Endothelial cell (in vitro differentiated cells): ENCODE measurements around the gene CD163L1. TPM values are rescaled to one million over a fixed set of nuclear protein-coding genes. Genes with fewer than 3 reads are reported as not detected.
A peak's percentile ranks its signal among the peaks of the same experiment; 100 is the strongest.

ENCODE experiments used
- DNase-seq: peaks from one replicate; pipeline ENCODE4 v3.0.0; 2021; ENCODE audit warnings: low spot score
- H3K27ac Mint-ChIP-seq: one replicate; pipeline ENCODE4 v1.8.0; 2021; ENCODE audit warnings: mixed read lengths, inconsistent platforms; ENCODE audit not compliant: unreplicated experiment
- H3K27me3 Mint-ChIP-seq: one replicate; pipeline ENCODE4 v1.8.0; 2021; ENCODE audit warnings: mild to moderate bottlenecking, moderate library complexity, mixed read lengths, inconsistent platforms; ENCODE audit not compliant: unreplicated experiment
- H3K36me3 Mint-ChIP-seq: one replicate; pipeline ENCODE4 v1.8.0; 2021; ENCODE audit warnings: mild to moderate bottlenecking, low read depth, mixed read lengths, inconsistent platforms; ENCODE audit not compliant: unreplicated experiment
- H3K4me1 Mint-ChIP-seq: one replicate; pipeline ENCODE4 v1.8.0; 2021; ENCODE audit warnings: mild to moderate bottlenecking, mixed read lengths, inconsistent platforms; ENCODE audit not compliant: unreplicated experiment
- H3K4me3 Mint-ChIP-seq: one replicate; pipeline ENCODE4 v1.8.0; 2021; ENCODE audit warnings: mild to moderate bottlenecking, mixed read lengths, inconsistent platforms; ENCODE audit not compliant: unreplicated experiment
- H3K9me3 Mint-ChIP-seq: one replicate; pipeline ENCODE4 v1.8.0; 2021; ENCODE audit warnings: mixed read lengths, inconsistent platforms; ENCODE audit not compliant: unreplicated experiment
- CTCF ChIP-seq: fragments of 200-600 bp; sonication (generic); IDR thresholded peaks from one replicate; pipeline ENCODE4 v1.5.0; 2021; ENCODE audit warnings: antibody characterized with exemption; ENCODE audit not compliant: unreplicated experiment
- total RNA-seq: library from RNA; stranded (reverse); fragmentation: NEBNext Ultra II Directional; extraction: Animal tissue kit (Norgen Biotek cat#: 25700); gene quantifications from one replicate; pipeline ENCODE4 v1.2.1, GENCODE V29; 2021; ENCODE audit not compliant: unreplicated experiment

CD163L1 gene
- total RNA-seq, 1 donor from 2014 or later = 0.69 TPM

- H3K4me1 Mint-ChIP-seq = no peaks in the 10 kb centered on the region
- TF ChIP-seq CTCF = no peak
- DNase-seq = no peak
- H3K9me3 Mint-ChIP-seq = no peaks in the 10 kb centered on the region
- H3K27ac Mint-ChIP-seq = no peak overlapping the region
- no peaks in the 10 kb centered on the region for H3K36me3 Mint-ChIP-seq
- no peaks in the 10 kb centered on the region for H3K27me3 Mint-ChIP-seq
- no peak overlapping the region for H3K4me3 Mint-ChIP-seq
Observed at GRCh38 chr12:7383157-7383556, 60.8 kb downstream of the CD163L1 start.

GRCh38 chr12:7376196-7376595 is 67.8 kb downstream of the CD163L1 start:
- Mint-ChIP-seq H3K9me3 (no peaks in the 10 kb centered on the region), H3K4me3 (no peak overlapping the region), H3K4me1 (no peaks in the 10 kb centered on the region), H3K27ac (no peak overlapping the region), H3K27me3 (peaks cover 1% of the 10 kb centered on the region), H3K36me3 (no peaks in the 10 kb centered on the region)
- DNase-seq = no peak
- no peak for TF ChIP-seq CTCF

- Mint-ChIP-seq H3K4me3 (no peak overlapping the region), H3K27ac (no peak overlapping the region), H3K9me3 (no peaks in the 10 kb centered on the region), H3K36me3 (no peaks in the 10 kb centered on the region), H3K4me1 (no peaks in the 10 kb centered on the region), H3K27me3 (peaks cover 1% of the 10 kb centered on the region)
- no peak for TF ChIP-seq CTCF
- no peak for DNase-seq
Observed at GRCh38 chr12:7375145-7375543, 68.8 kb downstream of the CD163L1 start.

- no peak overlapping the region for H3K4me3 Mint-ChIP-seq
- TF ChIP-seq CTCF = peak; percentile 22
- H3K36me3 Mint-ChIP-seq = no peaks in the 10 kb centered on the region
- H3K27me3 Mint-ChIP-seq = peaks cover 1% of the 10 kb centered on the region
- H3K9me3 Mint-ChIP-seq = no peaks in the 10 kb centered on the region
- no peak overlapping the region for H3K27ac Mint-ChIP-seq
- peak; percentile 53 for DNase-seq
- H3K4me1 Mint-ChIP-seq = no peaks in the 10 kb centered on the region
Observed at GRCh38 chr12:7374423-7375144, 69.4 kb downstream of the CD163L1 start.

GRCh38 chr12:7373226-7373625 is 70.7 kb downstream of the CD163L1 start:
- DNase-seq = no peak
- peaks cover 1% of the 10 kb centered on the region for H3K27me3 Mint-ChIP-seq
- no peaks in the 10 kb centered on the region for H3K9me3 Mint-ChIP-seq
- H3K27ac Mint-ChIP-seq = no peak overlapping the region
- H3K4me1 Mint-ChIP-seq = no peaks in the 10 kb centered on the region
- TF ChIP-seq CTCF = no peak
- no peak overlapping the region for H3K4me3 Mint-ChIP-seq
- H3K36me3 Mint-ChIP-seq = no peaks in the 10 kb centered on the region
